Calu3 (cell line): ENCODE data around the gene SLC6A9. TPM values are rescaled to one million over a fixed set of nuclear protein-coding genes. Genes with fewer than 3 reads are reported as not detected.

Experiments
- BruUV-seq: library from RNA; stranded (reverse); fragments of 400-500 nt; replicated peaks from 2 replicates; lab custom pipeline; 2021; lab: Mats Ljungman, UMichigan
- CTCF ChIA-PET: fragments of 300-600 bp; sonication (Branson Sonifier 250); formaldehyde crosslinking; loops from one replicate; lab custom pipeline; 2022; ENCODE audit warnings: antibody characterized with exemption; lab: Charles Lee
- DNase-seq: peaks from one replicate; pipeline ENCODE4 v3.0.0; 2022
- H3K27ac Mint-ChIP-seq: one replicate; pipeline ENCODE4 v1.8.0; 2022; ENCODE audit warnings: mixed read lengths; ENCODE audit not compliant: unreplicated experiment
- H3K27me3 Mint-ChIP-seq: one replicate; pipeline ENCODE4 v1.8.0; 2022; ENCODE audit warnings: mixed read lengths; ENCODE audit not compliant: unreplicated experiment
- H3K36me3 Mint-ChIP-seq: one replicate; pipeline ENCODE4 v1.8.0; 2022; ENCODE audit warnings: mild to moderate bottlenecking, moderate library complexity, mixed read lengths; ENCODE audit not compliant: insufficient read depth, unreplicated experiment
- H3K4me1 Mint-ChIP-seq: one replicate; pipeline ENCODE4 v1.8.0; 2022; ENCODE audit warnings: mild to moderate bottlenecking, low read depth, mixed read lengths; ENCODE audit not compliant: unreplicated experiment
- H3K4me3 Mint-ChIP-seq: one replicate; pipeline ENCODE4 v1.8.0; 2022; ENCODE audit warnings: mild to moderate bottlenecking, low read depth, moderate library complexity, mixed read lengths; ENCODE audit not compliant: unreplicated experiment
- H3K9me3 Mint-ChIP-seq: one replicate; pipeline ENCODE4 v1.8.0; 2022; ENCODE audit warnings: low read depth, mixed read lengths; ENCODE audit not compliant: unreplicated experiment
- intact Hi-C: fragments of 100-400 bp; cut with micrococcal nuclease; formaldehyde crosslinking; loops from one replicate; pipeline ENCODE4 v1.10.0; 2022; ENCODE audit not compliant: unreplicated experiment
- total RNA-seq: library from RNA; stranded (reverse); gene quantifications from 2 replicates; pipeline ENCODE4 v1.2.3, GENCODE V29; 2022
- TF ChIP-seq, protein P1 (sequence below): fragments of 200-600 bp; IDR thresholded peaks from one replicate; pipeline ENCODE4 v1.8.0; 2022; ENCODE audit warnings: antibody characterized with exemption; ENCODE audit not compliant: unreplicated experiment

The SLC6A9 gene
- total RNA-seq, 1 experiment from 2014 or later: 18.2 TPM

GRCh38 chr1:44016890-44017400 is 14.3 kb downstream of the SLC6A9 start:
- peaks cover 9% of the 10 kb centered on the region for H3K4me1 Mint-ChIP-seq
- intact Hi-C loops: no loop called here
- H3K27me3 Mint-ChIP-seq: no peaks in the 10 kb centered on the region
- DNase-seq: no peak
- H3K27ac Mint-ChIP-seq: no peak overlapping the region
- CTCF ChIA-PET: interaction anchor here (0.6 to 1.2 kb wide), 2 partner anchors 12 to 465 kb away, joined by 5 to 6 read pairs; no protein-coding TSS in a partner anchor
- no peak overlapping the region for H3K4me3 Mint-ChIP-seq
- TF ChIP-seq, protein P1, sequence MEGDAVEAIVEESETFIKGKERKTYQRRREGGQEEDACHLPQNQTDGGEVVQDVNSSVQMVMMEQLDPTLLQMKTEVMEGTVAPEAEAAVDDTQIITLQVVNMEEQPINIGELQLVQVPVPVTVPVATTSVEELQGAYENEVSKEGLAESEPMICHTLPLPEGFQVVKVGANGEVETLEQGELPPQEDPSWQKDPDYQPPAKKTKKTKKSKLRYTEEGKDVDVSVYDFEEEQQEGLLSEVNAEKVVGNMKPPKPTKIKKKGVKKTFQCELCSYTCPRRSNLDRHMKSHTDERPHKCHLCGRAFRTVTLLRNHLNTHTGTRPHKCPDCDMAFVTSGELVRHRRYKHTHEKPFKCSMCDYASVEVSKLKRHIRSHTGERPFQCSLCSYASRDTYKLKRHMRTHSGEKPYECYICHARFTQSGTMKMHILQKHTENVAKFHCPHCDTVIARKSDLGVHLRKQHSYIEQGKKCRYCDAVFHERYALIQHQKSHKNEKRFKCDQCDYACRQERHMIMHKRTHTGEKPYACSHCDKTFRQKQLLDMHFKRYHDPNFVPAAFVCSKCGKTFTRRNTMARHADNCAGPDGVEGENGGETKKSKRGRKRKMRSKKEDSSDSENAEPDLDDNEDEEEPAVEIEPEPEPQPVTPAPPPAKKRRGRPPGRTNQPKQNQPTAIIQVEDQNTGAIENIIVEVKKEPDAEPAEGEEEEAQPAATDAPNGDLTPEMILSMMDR: no peak
- BruUV-seq: no TSS peak
- no peaks in the 10 kb centered on the region for H3K9me3 Mint-ChIP-seq
- peaks cover 5% of the 10 kb centered on the region for H3K36me3 Mint-ChIP-seq

DNA sequence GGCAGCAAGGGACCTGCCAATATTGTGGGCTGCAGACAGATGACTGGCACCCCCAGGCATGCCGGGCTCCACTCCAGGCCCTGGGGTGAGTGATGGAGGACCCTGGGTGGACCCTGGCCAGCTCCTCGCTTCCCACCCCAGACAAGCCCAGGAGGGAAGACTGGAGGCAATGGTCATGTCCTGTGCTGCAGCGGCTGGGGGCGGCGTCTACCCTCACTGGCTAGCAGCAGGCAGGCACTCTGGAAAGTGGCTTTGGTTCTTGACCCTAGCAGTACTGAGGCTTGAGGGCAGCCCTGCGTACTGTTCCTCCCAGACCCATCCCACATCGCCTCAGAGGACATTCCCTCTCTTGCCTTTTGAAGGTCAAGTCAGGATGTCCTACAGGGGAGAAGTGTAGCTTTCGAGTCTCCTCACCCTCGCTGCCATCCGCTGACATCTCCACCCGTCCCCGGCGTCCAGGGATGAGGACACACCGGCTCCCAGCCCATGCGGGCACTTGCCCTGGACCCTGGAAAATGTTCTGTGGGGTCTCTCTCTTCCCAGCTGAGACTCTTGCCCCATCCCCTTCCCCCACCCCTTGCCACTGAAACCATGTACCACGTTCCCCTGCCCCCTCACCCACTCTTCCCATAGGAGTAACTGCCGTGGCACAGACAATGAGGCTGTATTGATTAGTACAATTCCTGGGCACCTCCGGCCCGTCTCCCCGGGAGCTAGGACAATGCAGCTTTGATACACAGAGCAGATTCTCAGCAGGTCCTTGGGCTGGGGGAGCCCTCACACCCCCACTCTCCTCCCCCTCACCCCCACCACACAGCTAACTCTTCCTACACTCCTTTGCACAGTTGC is 15.0 kb downstream of the SLC6A9 start:
- intact Hi-C loops: no loop called here
- Mint-ChIP-seq H3K27me3 (no peaks in the 10 kb centered on the region), H3K4me1 (peaks cover 9% of the 10 kb centered on the region), H3K36me3 (peaks cover 5% of the 10 kb centered on the region), H3K4me3 (no peak overlapping the region), H3K27ac (no peak overlapping the region), H3K9me3 (no peaks in the 10 kb centered on the region)
- no TSS peak for BruUV-seq
- TF ChIP-seq, protein P1: no peak
- CTCF ChIA-PET: interaction anchor here (0.6 kb wide), 1 partner anchor 464 kb away, joined by 5 read pairs; no protein-coding TSS in a partner anchor
- DNase-seq: no peak

DNA sequence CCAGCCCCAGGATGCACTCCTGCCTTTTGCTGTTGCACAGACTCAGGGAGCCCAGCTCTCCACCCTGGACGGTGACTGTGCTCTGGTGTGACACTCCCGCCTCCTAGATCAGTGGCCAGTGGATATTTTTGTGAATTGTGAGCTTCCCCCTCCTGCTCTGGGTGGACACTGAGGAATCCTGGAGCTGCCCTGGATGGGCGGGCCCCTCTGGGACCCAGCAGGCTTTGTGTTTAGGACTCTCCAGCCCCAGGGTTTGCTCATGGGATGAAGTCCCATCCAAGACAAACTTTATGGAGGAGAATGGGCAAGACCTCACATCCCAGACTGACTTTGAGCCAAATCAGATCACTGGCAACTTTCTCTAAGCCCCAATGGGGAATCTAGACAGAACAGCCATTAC is 16.1 kb downstream of the SLC6A9 start:
- BruUV-seq: no TSS peak
- intact Hi-C loops: no loop called here
- H3K27me3 Mint-ChIP-seq: no peaks in the 10 kb centered on the region

DNA sequence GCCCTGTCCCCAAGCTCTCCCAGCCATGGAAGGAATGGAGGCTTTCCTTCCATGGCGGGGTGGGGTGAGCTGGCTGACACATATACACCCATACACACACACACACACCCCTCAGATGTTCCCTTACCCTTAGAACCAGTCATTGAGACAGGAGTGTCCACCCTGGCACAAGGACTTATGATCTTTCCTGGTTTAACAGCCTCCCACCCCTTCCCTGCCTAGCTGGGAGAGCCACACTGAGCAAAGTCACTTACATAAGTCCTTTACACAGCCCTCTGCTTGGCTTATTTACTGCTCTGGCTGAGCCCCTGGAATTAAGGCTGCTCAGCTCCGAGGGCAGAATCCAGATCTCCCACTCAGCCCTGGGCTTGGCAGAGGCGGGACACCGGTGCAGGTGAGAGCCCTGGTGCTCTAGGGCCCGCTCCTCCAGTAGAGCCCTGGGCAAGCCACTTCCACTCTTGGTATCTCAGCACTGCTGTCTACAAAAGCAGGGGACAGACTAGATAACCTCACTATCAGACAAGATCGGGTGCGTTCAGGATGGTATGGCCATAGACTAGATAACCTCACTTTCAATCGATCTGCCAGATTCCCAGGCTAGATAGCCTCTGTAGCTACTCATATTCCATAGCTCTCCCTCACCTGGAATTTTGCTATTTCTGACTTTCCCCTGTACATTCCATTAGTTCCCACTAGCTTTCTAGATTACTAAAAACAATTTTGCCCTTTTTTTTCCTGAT is 16.7 kb downstream of the SLC6A9 start:
- TF ChIP-seq, protein P1: no peak
- CTCF ChIA-PET: interaction anchor here (0.6 to 1.8 kb wide), 2 partner anchors 10 to 11 kb away, joined by 4 read pairs; no protein-coding TSS in a partner anchor
- Mint-ChIP-seq H3K27me3 (no peaks in the 10 kb centered on the region), H3K36me3 (peaks cover 5% of the 10 kb centered on the region), H3K4me3 (no peak overlapping the region), H3K9me3 (no peaks in the 10 kb centered on the region), H3K4me1 (peaks cover 9% of the 10 kb centered on the region), H3K27ac (no peak overlapping the region)
- no peak for DNase-seq
- intact Hi-C loops: no loop called here
- no TSS peak for BruUV-seq

More for the DNA sequence above, 16.1 kb downstream of the SLC6A9 start:
- no peak for DNase-seq
- Mint-ChIP-seq H3K4me1 (peaks cover 9% of the 10 kb centered on the region), H3K9me3 (no peaks in the 10 kb centered on the region), H3K36me3 (peaks cover 5% of the 10 kb centered on the region), H3K4me3 (no peak overlapping the region), H3K27ac (no peak overlapping the region)
- TF ChIP-seq, protein P1: no peak
- CTCF ChIA-PET: interaction anchor here (0.6 to 1.8 kb wide), 2 partner anchors 9 to 11 kb away, joined by 4 read pairs; no protein-coding TSS in a partner anchor
